ENCODE results near the gene CLEC16A.

Gene CLEC16A

GRCh38 chr16:11016524-11016988, 72.2 kb downstream of the CLEC16A start:
- no peak for DNase-seq (ENCODE audit: low read depth in 2 of 2)

GRCh38 chr16:11016993-11017392, 72.6 kb downstream of the CLEC16A start:
- DNase-seq (ENCODE audit: low read depth in 2 of 2) = peak in 1 of 2 donors; percentile 44

GRCh38 chr16:11017499-11017898, 73.1 kb downstream of the CLEC16A start:
- DNase-seq (ENCODE audit: low read depth in 2 of 2) = no peak

- DNase-seq (ENCODE audit: low read depth in 2 of 2) = no peak
These were observed 76.0 kb downstream of the CLEC16A start for GRCh38 chr16:11020388-11020787.

GRCh38 chr16:11020792-11021551, 76.6 kb downstream of the CLEC16A start:
- DNase-seq (ENCODE audit: low read depth in 2 of 2) = no peak

- no peak for DNase-seq (ENCODE audit: low read depth in 2 of 2)
These were observed 77.6 kb downstream of the CLEC16A start for GRCh38 chr16:11022002-11022401.

GRCh38 chr16:11023262-11024039, 79.1 kb downstream of the CLEC16A start:
- no peak for DNase-seq (ENCODE audit: low read depth in 2 of 2)

GRCh38 chr16:11024333-11025053, 80.1 kb downstream of the CLEC16A start:
- DNase-seq (ENCODE audit: low read depth in 2 of 2) = no peak

- no peak for DNase-seq (ENCODE audit: low read depth in 2 of 2)
These were observed 80.8 kb downstream of the CLEC16A start for GRCh38 chr16:11025120-11025531.

GRCh38 chr16:11029948-11030347, 85.6 kb downstream of the CLEC16A start:
- DNase-seq (ENCODE audit: low read depth in 2 of 2) = no peak

- DNase-seq (ENCODE audit: low read depth in 2 of 2) = no peak
These were observed 86.7 kb downstream of the CLEC16A start for GRCh38 chr16:11030990-11031510.

GRCh38 chr16:11032000-11032921, 87.9 kb downstream of the CLEC16A start:
- DNase-seq (ENCODE audit: low read depth in 2 of 2) = no peak

- DNase-seq (ENCODE audit: low read depth in 2 of 2) = no peak
These were observed 88.5 kb downstream of the CLEC16A start for GRCh38 chr16:11032922-11033291.

GRCh38 chr16:11033629-11034420, 89.5 kb downstream of the CLEC16A start:
- DNase-seq (ENCODE audit: low read depth in 2 of 2) = no peak

GRCh38 chr16:11034481-11034931, 90.1 kb downstream of the CLEC16A start:
- DNase-seq (ENCODE audit: low read depth in 2 of 2) = no peak

GRCh38 chr16:11035096-11035495, 90.7 kb downstream of the CLEC16A start:
- no peak for DNase-seq (ENCODE audit: low read depth in 2 of 2)

GRCh38 chr16:11036040-11036439, 91.7 kb downstream of the CLEC16A start:
- no peak for DNase-seq (ENCODE audit: low read depth in 2 of 2)

- no peak for DNase-seq (ENCODE audit: low read depth in 2 of 2)
These were observed 92.6 kb downstream of the CLEC16A start for GRCh38 chr16:11036868-11037410.

GRCh38 chr16:11038305-11038704, 93.9 kb downstream of the CLEC16A start:
- DNase-seq (ENCODE audit: low read depth in 2 of 2) = no peak

GRCh38 chr16:11038777-11039176, 94.4 kb downstream of the CLEC16A start:
- DNase-seq (ENCODE audit: low read depth in 2 of 2) = no peak

Data from stimulated activated CD4-positive, alpha-beta T cell treated with anti-CD3 and anti-CD28 coated beads, Interleukin-4, amount 100 ng/mL, for 48 hours (primary cell).